Central memory CD4-positive, alpha-beta T cell (primary cell): ENCODE data around the gene RETSAT.
A peak's percentile ranks its signal among the peaks of the same experiment; 100 is the strongest.
"Not testable (repeated sequence)": the region's sequence is repeated elsewhere in the genome, so short reads cannot be mapped to it uniquely, and the experiment has no call there.

Experiments
- DNase-seq: peaks from one replicate; pipeline ENCODE4 v3.0.0; 2022

RETSAT gene

DNA sequence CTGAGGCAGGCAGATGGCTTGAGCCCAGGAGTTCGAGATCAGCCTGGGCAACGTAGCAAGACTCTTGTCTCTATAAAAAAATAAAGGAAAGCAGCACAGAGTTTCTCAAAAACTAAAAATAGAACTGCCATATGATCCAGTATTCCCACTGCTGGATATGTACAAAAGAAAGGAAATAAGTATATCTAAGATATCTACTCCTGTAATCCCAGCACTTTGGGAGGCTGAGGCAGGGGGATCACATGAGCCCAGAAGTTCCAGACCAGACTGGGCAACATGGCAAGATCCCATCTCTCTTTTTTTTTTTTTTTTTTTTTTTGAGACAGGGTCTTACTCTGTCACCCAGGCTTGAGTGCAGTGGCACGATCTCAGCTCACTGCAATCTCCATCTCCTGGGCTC is 24.6 kb downstream of the RETSAT start:
- not testable (repeated sequence) for DNase-seq

- no peak for DNase-seq
Observed at GRCh38 chr2:85329181-85329651, 25.1 kb downstream of the RETSAT start.

- peak; percentile 94 for DNase-seq
Observed at GRCh38 chr2:85327822-85328617, 26.3 kb downstream of the RETSAT start, which contains the start of gene TGOLN2. TSS of gene TGOLN2 (minus strand) at chr2:85327989. CDS start at chr2:85327962, 27 bp downstream.

GRCh38 chr2:85327160-85327821 is 27.0 kb downstream of the RETSAT start:
- DNase-seq, result peak; percentile 62

GRCh38 chr2:85326406-85327159 is 27.7 kb downstream of the RETSAT start:
- peak; percentile 69 for DNase-seq

DNA sequence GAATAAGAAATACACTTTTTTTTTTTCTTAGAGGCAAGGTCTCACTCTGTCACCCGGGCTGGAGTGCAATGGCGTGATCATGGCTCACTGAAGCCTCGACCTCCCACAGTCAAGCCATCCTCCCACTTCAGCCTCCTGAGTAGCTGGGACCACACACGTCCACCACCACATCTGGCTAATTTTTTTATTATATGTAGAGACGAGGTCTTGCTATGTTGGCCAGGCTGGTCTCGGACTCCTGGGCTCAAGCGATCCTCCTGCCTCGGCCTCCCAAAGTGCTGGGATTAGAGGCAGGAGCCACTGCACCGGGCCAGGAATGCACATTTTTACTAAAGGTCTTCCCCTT is 28.9 kb downstream of the RETSAT start:
- DNase-seq, result no peak

- DNase-seq, result no peak
Observed at GRCh38 chr2:85324639-85325465, 29.5 kb downstream of the RETSAT start.

DNA sequence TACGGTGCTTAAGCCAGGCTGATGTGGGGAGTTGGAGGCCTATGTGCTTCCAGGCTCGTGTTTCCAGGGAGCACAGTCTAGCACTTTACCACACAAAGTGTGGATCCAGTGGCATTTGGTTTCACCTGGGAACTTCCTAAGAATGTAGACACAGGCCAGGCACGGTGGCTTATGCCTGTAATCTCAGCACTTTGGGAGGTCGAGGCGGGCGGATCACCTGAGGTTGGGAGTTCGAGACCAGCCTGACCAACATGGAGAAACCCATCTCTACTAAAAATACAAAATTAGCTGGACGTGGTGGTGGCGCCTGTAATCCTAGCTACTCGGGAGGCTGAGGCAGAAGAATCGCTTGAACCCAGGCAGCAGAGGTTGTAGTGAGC is 30.4 kb downstream of the RETSAT start:
- DNase-seq, result not testable (repeated sequence)

GRCh38 chr2:85323351-85323987 is 30.9 kb downstream of the RETSAT start:
- no peak for DNase-seq

DNA sequence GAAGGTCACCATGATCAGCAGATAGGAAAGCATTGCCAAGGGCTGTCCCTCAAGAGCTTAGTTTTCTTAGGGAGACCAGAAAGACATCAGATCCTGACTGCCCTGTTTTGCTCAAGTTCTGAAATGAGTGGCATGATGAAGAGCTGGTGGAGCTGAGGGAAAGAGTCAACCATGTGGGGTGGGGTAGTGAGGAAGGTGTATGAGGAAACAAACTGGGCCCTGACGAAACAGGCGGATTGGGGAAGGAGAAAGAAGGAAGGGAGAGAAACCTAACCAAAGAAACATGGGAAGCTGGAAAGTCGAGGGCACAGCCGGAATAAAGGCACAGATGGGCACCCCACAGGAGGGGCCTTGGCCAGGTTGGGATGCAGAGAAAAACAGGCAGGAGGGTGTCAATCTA is 34.5 kb downstream of the RETSAT start:
- DNase-seq, result no peak

DNA sequence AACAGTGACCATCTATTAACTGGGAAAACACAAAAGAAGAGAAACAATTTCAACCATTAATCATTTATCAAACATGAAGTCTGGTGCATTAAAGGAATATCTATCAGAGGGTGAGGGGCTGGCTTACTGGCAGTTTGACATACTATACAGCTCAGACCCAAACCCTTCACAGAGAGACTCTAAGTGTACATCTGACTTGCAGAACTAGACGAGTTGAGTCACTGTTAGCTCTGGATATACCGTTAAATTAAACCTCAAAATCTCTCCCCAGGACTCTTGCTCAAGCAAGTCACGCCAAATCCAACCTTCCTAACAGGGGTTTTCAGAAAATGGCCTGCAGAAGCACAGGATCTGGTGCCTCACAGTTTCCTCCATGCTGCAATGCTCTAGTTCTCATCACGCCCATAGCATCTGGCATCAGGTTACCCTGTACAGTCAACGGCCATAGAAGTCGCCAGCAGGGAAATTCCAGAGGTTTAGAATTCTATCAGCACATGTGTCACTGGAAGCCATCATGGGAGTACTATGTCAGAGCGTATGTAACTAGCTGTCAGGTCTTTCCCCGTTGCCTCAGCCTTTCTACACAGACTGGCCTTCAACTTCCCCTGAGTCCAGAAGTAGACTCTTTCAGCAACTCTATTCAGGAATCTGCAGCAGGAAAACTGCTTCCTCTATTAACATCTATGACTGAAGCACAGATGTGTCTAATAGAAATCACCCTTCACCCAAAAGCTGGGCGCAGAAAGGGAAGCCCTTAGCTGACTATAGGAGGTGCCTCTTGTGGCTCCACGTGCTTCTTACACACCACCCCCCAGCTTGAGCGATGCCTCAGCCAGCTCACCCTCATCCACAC is 35.9 kb downstream of the RETSAT start:
- no peak for DNase-seq

DNA sequence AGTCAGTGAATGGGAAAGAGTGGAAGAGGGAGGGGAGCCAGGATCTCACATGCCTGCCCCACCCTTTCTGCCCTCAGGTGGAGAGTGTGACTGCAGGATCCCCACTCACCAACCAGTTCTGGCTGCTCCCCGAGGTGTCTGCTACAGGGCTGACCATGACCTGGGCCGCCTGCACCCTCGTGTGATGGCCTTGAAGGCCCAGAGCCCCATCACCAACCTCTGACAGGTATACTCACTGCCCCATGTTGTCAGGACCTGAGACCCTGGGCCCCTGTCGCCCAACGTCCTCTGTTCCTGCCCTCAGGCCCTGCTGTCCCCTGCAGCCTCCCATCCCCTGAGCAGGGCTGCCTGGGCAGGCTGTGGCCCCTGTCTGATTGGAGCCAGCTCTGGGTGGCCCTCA is 38.4 kb downstream of the RETSAT start:
- not testable (repeated sequence) for DNase-seq

- DNase-seq, result no peak
Observed at GRCh38 chr2:85314884-85315242, 39.5 kb downstream of the RETSAT start.

GRCh38 chr2:85312404-85312803 is 41.9 kb downstream of the RETSAT start:
- no peak for DNase-seq

DNA sequence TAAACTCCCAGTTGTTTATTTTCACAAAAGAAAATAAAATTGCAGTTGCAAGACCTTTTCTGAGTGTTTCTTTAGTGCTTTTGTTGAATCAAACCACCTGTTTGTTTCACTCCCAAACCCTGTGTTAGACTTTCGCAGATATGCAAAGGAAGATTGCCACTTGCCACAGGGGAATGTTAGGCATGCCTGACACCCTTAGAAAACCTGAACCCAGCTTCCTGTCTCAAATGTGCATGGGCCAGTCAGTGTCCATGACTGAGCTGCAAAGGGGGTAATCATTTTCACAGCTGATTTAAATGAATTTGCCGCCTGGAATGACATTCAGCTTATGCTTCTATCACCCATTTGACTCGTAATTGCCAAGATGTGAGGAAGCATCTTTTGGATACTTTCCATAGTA is 44.0 kb downstream of the RETSAT start:
- DNase-seq, result no peak

DNA sequence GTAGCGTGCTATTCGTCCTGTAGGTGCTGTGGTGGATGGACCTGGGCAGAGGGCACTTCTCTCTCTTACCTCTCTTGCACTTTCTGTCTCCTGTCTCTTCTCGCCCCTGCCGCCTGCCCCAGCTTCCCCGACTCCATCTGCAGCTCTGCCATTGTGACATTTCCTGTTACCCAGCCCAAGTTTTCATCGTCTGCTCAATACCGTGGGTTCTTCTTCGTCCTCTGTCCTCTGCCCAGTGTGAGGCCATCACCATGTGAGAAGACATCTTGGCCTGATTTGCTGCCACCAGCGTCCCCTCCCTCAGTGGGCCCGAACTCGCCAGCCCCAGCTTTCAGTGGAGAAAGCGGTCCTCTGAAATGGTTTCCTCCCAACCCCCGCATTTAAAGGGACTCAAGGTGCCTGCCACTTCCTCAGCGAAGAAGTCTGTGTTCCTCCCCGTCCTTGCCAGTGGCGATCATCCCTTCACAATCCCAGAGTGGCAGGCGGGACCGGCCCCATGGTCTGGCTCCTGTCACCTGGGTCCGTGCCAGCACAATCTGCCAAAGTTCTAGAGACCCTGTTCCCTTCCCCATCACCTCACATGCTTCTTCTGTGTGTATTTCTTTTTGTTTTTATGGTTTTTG is 44.5 kb downstream of the RETSAT start:
- DNase-seq, result peak; percentile 26

DNA sequence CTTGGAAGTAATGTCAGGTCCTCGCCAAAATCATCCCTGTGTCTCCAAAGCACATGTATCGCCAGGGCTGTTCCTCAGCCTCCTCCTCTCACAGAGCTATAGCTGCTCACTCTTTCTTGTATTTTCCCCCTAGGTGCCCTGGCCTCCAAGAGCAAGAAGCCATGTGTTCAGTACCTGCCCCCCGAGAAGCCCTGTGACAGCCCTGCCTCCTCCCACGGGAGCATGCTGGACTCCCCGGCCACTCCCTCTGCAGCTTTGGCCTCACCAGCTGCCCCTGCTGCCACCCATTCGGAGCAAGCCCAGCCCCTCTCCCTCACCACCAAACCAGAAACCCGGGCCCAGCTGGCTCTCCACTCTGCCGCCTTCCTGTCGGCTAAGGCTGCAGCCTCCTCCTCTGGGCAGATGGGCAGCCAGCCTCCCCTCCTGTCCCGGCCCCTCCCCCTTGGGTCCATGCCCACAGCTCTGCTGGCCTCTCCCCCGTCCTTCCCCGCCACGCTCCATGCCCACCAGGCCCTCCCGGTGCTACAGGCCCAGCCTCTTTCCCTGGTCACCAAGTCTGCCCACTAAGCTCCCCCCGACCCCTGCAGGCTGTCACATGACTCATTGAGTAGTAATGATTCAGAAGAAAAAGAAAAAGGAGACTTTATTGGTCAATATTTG is 45.3 kb downstream of the RETSAT start:
- DNase-seq, result no peak

GRCh38 chr2:85308201-85308600 is 46.1 kb downstream of the RETSAT start:
- DNase-seq, result no peak

GRCh38 chr2:85307527-85307897 is 46.8 kb downstream of the RETSAT start:
- no peak for DNase-seq
